ENCODE results near the gene ACTL10. TPM values are rescaled to one million over a fixed set of nuclear protein-coding genes. Genes with fewer than 3 reads are reported as not detected.

ACTL10 gene
- total RNA-seq, 1 experiment from 2014 or later = 0.46 TPM

DNA sequence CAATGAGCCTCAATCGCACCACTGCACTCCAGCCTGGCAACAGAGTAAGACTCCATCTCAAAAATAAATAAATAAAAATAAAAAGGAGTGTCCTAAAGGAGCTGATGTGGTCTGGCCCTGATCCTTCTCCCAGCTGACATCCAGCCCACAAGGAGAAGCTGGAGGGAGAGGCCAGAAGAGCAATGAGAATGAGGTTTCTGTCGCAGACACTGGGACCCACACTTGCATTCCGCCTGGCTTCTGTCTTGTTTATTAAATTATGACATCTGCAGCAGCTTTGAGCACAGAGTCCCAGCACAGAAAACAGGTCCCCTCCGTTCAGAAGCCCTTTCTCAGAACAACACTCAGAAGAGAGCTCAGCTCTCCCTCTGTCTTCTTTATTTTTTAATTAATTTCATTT is 29.7 kb downstream of the ACTL10 start:
- Histone ChIP-seq H3K18ac (ENCODE audit: insufficient read length, low read depth, low read length) (no peak overlapping the region), H4K20me1 (ENCODE audit: control insufficient read depth, insufficient read depth, insufficient read length) (no peaks in the 10 kb centered on the region), H3K27ac (ENCODE audit: insufficient read length, low read depth, low read length) (no peak overlapping the region), H2BK12ac (ENCODE audit: insufficient read length, low read depth, low read length) (no peak overlapping the region), H2BK5ac (ENCODE audit: insufficient read length, low read length) (no peak overlapping the region), H3K79me1 (ENCODE audit: insufficient read depth, low read depth, low read length, poor library complexity, severe bottlenecking) (no peaks in the 10 kb centered on the region), H4K5ac (ENCODE audit: insufficient read length, low read depth, low read length) (no peak overlapping the region), H2BK120ac (ENCODE audit: low read depth, low read length, poor library complexity, severe bottlenecking) (no peak overlapping the region), H3K56ac (ENCODE audit: insufficient read length, low read depth, low read length) (no peak overlapping the region), H3K4ac (ENCODE audit: low read depth, low read length) (no peak overlapping the region), H3K9ac (ENCODE audit: extremely low read depth, insufficient read length, low read length) (no peak overlapping the region), H3K4me2 (ENCODE audit: insufficient read depth, insufficient read length, low read length) (no peak overlapping the region), H3T11ph (ENCODE audit: low read length) (no peak overlapping the region), H3K79me2 (ENCODE audit: insufficient read depth, low read length) (no peaks in the 10 kb centered on the region), H3K4me1 (ENCODE audit: insufficient read depth, low read length) (no peaks in the 10 kb centered on the region), H2AFZ (ENCODE audit: low read length) (no peak overlapping the region), H2BK15ac (ENCODE audit: low read depth, low read length) (no peak overlapping the region), H3K9me3 (ENCODE audit: control insufficient read depth, low read depth, low read length) (no peaks in the 10 kb centered on the region), H2BK20ac (ENCODE audit: low read depth, low read length, poor library complexity, severe bottlenecking) (no peak overlapping the region), H4K8ac (replicated peaks; ENCODE audit: insufficient read length, low read depth, low read length) (no peak overlapping the region), H3K14ac (ENCODE audit: insufficient read depth, low read length) (no peak overlapping the region), H2AK5ac (ENCODE audit: insufficient read length, low read length) (no peak overlapping the region), H3K23ac (ENCODE audit: insufficient read length, low read depth, low read length) (no peak overlapping the region), H3K23me2 (ENCODE audit: insufficient read length, low read depth, low read length, poor library complexity, severe bottlenecking) (no peaks in the 10 kb centered on the region), H4K91ac (ENCODE audit: insufficient read length, low read depth, low read length) (no peak overlapping the region), H3K27me3 (ENCODE audit: insufficient read depth, low read length) (no peaks in the 10 kb centered on the region)
- H3K27me3 Mint-ChIP-seq (ENCODE audit: low read depth) = peaks cover 23% of the 10 kb centered on the region
- no peak overlapping the region for H3K27ac Mint-ChIP-seq
- no peak for TF ChIP-seq CTCF (conservative IDR thresholded peaks at IDR 0.05)
- H3K4me3 Mint-ChIP-seq = no peak overlapping the region
- peaks cover 5 to 16% (median 7%) of the 10 kb centered on the region in 3 experiments; a peak in 6 of 7 replicates for H3K36me3 Mint-ChIP-seq (ENCODE audit: insufficient read depth in 1 of 3, low read depth in 3 of 3)
- no CpG with 5 or more reads among the region's 4 CpGs for WGBS (ENCODE audit: extremely low coverage, insufficient read length, low lambda C conversion rate)
- no peak for DNase-seq
- H3K9me3 Mint-ChIP-seq = peaks cover 19% of the 10 kb centered on the region in 2 experiments
- H3K4me1 Mint-ChIP-seq = peaks cover 18 to 19% of the 10 kb centered on the region in 2 experiments

Measured in H9 (cell line).